ENCODE results near the gene LCN15. TPM values are rescaled to one million over a fixed set of nuclear protein-coding genes. Genes with fewer than 3 reads are reported as not detected.
"Not testable (repeated sequence)": the region's sequence is repeated elsewhere in the genome, so short reads cannot be mapped to it uniquely, and the experiment has no call there.

Gene LCN15
- total RNA-seq, 1 experiment from 2014 or later: 0.05 TPM

GRCh38 chr9:136712690-136713544 lies 51.4 kb downstream of the LCN15 start:
- Histone ChIP-seq H3K36me3 (ENCODE audit: control insufficient read depth, insufficient read depth, low read length) (no peaks in the 10 kb centered on the region), H3K4me1 (ENCODE audit: control insufficient read depth, insufficient read depth, low read length) (peaks cover 6% of the 10 kb centered on the region), H3K27me3 (ENCODE audit: control insufficient read depth, insufficient read depth, low read length) (no peaks in the 10 kb centered on the region), H3K9me3 (ENCODE audit: control insufficient read depth, insufficient read depth, low read depth, low read length) (no peaks in the 10 kb centered on the region), H3K4me3 (ENCODE audit: low read depth in 2 of 2, low read length in 2 of 2) (peak overlapping the region; percentile 39 to 47), H3K27ac (ENCODE audit: low read length) (no peak overlapping the region)
- ChIA-PET CTCF (no interaction called here), POLR2A (interaction anchor here (0.7 kb wide), 1 partner anchor 14 kb away, joined by 3 read pairs; no protein-coding TSS in a partner anchor)
- in situ Hi-C loops (cut with HindIII; ENCODE audit: low pct_unique_long_range_greater_than_20kb, low sequenced_read_pairs) (no loop called here), intact Hi-C loops (cut with micrococcal nuclease; ENCODE audit: unreplicated experiment) (no loop called here)
- ATAC-seq (0 out of 2 replicates have a peak, but pooled peaks have one; percentile 7), DNase-seq (ENCODE audit: low read depth, low spot score) (no peak)
- BruUV-seq (replicated peaks): no TSS peak
- no peak for TF ChIP-seq TCF7L2 (IDR thresholded peaks at IDR 0.05; ENCODE audit: low read depth, low read length)
- TF ChIP-seq POLR2AphosphoS5 (IDR thresholded peaks at IDR 0.05; ENCODE audit: low read depth, low read length): no peak
- no peak for TF ChIP-seq SIN3A (IDR thresholded peaks at IDR 0.05; ENCODE audit: borderline replicate concordance, insufficient read depth, low read depth, low read length)
- no peak for TF ChIP-seq CTCF (IDR thresholded peaks at IDR 0.05)
- TF ChIP-seq REST (IDR thresholded peaks at IDR 0.05; ENCODE audit: insufficient read depth in 1 of 2, low read depth in 2 of 2, low read length in 1 of 2): no peak

GRCh38 chr9:136711751-136712689 lies 52.3 kb downstream of the LCN15 start, which contains the start of gene DIPK1B:
Gene DIPK1B, plus strand, starts transcription at chr9:136712572. Its CDS starts 94 bp downstream, at chr9:136712666.
- Histone ChIP-seq H3K36me3 (ENCODE audit: control insufficient read depth, insufficient read depth, low read length) (no peaks in the 10 kb centered on the region), H3K9me3 (ENCODE audit: control insufficient read depth, insufficient read depth, low read depth, low read length) (no peaks in the 10 kb centered on the region), H3K4me1 (ENCODE audit: control insufficient read depth, insufficient read depth, low read length) (peaks cover 6% of the 10 kb centered on the region), H3K27me3 (ENCODE audit: control insufficient read depth, insufficient read depth, low read length) (no peaks in the 10 kb centered on the region), H3K4me3 (ENCODE audit: low read depth in 2 of 2, low read length in 2 of 2) (peak within 1 kb of the TSS; percentile 39 to 47), H3K27ac (ENCODE audit: low read length) (no peak within 1 kb of the TSS)
- ChIA-PET CTCF (no interaction called here), POLR2A (no interaction called here)
- intact Hi-C loops (cut with micrococcal nuclease; ENCODE audit: unreplicated experiment): no loop called here
- DNase-seq (ENCODE audit: low read depth, low spot score): no peak
- TF ChIP-seq CTCF (IDR thresholded peaks at IDR 0.05): no peak
- no peak for TF ChIP-seq REST (IDR thresholded peaks at IDR 0.05; ENCODE audit: insufficient read depth in 1 of 2, low read depth in 2 of 2, low read length in 1 of 2)
- TF ChIP-seq POLR2AphosphoS5 (IDR thresholded peaks at IDR 0.05; ENCODE audit: low read depth, low read length): no peak
- TF ChIP-seq SIN3A (IDR thresholded peaks at IDR 0.05; ENCODE audit: borderline replicate concordance, insufficient read depth, low read depth, low read length): no peak
- no peak for TF ChIP-seq TCF7L2 (IDR thresholded peaks at IDR 0.05; ENCODE audit: low read depth, low read length)
- ATAC-seq: 0 out of 2 replicates have a peak, but pooled peaks have one; percentile 28
- in situ Hi-C loops (cut with HindIII; ENCODE audit: low pct_unique_long_range_greater_than_20kb, low sequenced_read_pairs): no loop called here
- BruUV-seq (replicated peaks): no TSS peak

GRCh38 chr9:136711219-136711648 lies 53.1 kb downstream of the LCN15 start:
- H3K27me3 ChIP-seq (ENCODE audit: control insufficient read depth, insufficient read depth, low read length); H3K4me1 ChIP-seq (ENCODE audit: control insufficient read depth, insufficient read depth, low read length); in situ Hi-C loops (cut with HindIII; ENCODE audit: low pct_unique_long_range_greater_than_20kb, low sequenced_read_pairs); ATAC-seq; H3K36me3 ChIP-seq (ENCODE audit: control insufficient read depth, insufficient read depth, low read length); H3K4me3 ChIP-seq (ENCODE audit: low read depth in 2 of 2, low read length in 2 of 2); H3K27ac ChIP-seq (ENCODE audit: low read length); intact Hi-C loops (cut with micrococcal nuclease; ENCODE audit: unreplicated experiment); CTCF ChIA-PET; BruUV-seq (replicated peaks); DNase-seq (ENCODE audit: low read depth, low spot score); POLR2A ChIA-PET; H3K9me3 ChIP-seq (ENCODE audit: control insufficient read depth, insufficient read depth, low read depth, low read length): not testable (repeated sequence)

All from Panc1 (cell line).